GM18517 (cell line): ENCODE measurements around the gene SLC25A21.
"Not testable (repeated sequence)": the region's sequence is repeated elsewhere in the genome, so short reads cannot be mapped to it uniquely, and the experiment has no call there.

Experiments used
- ATAC-seq: cut with Tn5 transposase; IDR thresholded peaks from one replicate; pipeline ENCODE4 v1.9.1; 2021; ENCODE audit warnings: mild to moderate bottlenecking, moderate library complexity; ENCODE audit not compliant: unreplicated experiment

SLC25A21 gene

DNA sequence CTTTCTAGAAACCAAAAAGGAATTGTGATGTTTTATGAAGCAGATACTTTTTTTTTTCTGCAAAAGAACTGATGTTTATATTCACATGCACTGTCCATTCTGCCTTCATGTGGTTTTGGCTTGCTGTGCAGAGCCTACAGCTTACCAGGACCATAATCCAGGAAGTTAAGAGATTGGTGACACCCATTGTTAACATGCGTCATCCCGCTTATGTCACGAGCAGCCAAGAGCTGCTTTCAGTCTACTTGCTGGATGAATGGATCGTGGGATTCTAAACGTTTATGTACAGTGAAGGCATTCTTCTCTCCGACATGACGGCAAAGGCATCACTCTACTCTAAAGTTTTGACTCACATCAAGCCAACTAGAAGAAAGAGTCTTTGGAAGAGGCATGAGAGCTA, 434.1 kb downstream of the SLC25A21 start:
- ATAC-seq = no peak

DNA sequence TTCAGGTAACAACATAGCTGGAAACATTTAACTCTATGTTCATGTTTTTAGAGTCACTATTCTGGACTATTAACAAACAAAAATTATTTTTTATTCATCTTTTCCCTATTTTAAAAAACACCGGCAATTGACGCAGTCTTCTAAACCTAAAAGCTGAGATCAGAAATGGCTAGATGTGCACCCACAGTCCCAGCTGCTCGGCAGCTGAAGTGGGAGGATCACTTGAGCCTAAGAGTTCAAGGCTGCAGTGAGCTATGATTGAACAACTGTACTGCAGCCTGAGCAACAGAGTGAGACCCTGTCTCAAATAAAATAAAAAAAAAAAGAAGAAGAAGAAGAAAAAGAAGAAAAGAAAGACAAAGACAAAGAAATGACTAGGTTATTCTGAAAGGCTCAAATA, 446.3 kb downstream of the SLC25A21 start:
- ATAC-seq = no peak

DNA sequence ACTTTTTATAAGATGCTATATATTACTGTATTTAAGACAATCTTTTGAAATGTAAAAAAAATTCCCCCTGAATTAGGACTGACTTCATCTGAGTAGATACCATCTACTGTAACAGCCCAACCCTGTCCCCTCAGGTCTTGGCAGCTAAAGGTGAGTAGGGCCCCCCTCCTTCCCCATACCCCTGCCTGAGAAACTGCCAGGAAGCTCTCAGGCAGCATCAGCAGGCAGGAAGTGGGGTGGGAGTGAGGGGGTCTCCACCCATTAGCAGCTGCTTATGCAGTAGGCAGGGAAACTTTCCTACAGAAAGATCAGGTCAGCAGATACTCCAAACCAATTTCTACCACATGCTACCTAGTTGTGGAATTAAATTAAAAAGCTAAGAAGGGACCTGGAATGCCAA, 448.2 kb downstream of the SLC25A21 start:
- ATAC-seq = no peak

DNA sequence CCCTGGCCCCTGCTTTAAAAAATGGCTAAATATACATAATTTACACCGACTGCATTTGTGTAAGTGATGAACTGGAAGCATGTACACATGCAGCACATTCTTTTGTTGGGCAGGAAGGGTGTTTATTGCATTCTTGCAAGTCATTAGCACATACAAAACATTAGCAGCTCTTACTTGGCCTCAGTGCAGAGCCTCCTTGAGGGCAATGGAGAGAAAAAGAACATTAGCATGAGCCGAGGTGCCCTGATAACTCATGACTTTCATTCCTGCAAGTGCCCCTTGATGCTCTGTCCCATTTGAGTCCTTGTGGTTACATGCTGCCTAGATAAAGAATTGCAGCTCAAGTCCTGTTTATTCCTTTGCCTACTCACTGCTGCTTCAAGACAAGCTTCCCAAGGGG, 448.9 kb downstream of the SLC25A21 start:
- ATAC-seq = no peak

DNA sequence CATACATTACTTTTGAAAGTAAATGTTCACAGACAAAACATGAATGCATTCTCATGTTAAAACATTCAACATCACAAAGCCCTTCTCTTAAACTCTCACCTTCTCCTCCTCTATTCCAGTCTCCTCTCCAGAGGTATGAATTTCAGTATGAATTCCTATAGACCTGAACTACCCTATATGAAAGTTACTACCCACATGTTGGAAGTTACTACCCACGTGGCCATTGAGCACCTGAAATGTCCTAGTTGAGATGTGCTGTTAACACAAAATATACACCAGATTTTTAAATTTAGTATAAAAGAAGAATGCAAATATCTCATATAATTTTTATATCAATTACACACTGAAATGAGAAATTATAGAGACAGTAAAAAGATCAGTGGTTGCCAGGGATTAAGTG, 450.5 kb downstream of the SLC25A21 start:
- no peak for ATAC-seq

DNA sequence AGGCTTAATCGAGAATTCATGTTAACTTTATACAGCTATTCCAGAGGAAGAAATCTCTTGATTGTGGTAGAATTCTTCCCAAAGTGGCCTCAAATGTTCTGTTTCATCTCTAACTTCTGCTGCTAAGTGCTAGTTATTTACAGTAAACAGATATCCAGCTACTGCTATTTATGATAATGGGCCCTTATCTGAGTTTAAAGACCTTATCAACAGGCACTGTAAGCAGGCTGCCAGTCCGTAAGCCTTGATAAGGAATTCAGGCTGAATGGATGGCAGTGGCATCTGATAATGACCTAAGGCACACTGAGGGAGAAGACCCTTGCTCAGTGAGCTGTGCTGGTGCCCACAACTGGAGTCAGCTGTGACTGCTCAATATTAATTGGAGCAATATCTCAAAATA, 451.7 kb downstream of the SLC25A21 start:
- no peak for ATAC-seq

DNA sequence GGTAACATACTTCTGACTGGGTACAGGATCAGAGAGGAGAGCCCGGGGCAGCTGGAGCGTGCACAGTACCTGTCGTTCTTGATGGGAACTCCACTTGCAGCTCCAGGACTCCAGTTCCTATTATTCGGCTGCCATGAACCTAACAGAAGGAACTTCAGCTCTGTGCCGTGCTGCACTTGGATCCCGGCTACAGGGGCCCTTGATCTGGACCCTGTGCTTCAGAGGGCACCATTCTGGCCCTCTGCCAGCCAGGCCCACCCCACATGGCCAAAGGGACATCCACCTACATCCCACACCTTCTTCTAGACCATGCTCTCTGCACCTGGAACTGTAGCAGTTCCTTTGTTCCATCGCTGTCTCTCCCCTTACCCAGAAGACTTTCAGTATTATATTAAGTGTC, 452.6 kb downstream of the SLC25A21 start:
- ATAC-seq = no peak

DNA sequence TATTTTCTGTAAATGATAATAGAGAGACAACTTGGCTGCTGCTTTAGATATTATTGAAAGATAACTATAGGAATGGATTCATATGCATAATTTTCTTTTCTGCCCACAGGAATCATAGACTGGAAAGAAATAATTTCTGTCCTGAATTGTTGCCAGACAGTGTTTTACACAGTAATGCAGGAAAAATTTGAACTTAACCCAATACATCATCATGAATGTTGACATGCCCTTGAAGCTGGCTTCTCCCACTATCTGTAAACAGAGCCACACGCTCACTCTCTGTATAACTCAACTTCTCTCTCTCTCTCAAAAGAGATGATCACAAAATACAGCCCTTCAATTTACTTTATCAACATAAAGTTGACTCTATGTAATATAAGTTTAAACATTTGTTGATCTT, 454.2 kb downstream of the SLC25A21 start:
- no peak for ATAC-seq

DNA sequence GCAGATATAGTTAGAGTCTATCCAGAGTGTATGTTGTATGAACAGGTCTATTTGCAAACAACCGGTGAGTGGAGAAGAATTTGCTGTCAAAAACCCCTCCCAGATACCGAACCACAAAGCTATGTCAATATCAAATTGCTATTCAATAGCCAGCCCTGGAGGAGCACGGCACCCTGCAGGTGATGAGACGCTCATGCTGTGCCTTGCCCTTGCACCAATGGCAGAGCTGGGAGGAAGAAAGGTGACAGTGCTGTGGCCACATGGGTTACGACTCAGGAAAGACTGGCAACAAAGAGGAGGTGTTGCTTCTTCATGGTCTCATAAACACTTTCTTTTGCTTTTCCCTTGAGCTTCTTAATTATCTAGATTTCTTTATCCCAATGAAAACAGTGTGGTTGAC, 455.0 kb downstream of the SLC25A21 start:
- ATAC-seq = no peak

DNA sequence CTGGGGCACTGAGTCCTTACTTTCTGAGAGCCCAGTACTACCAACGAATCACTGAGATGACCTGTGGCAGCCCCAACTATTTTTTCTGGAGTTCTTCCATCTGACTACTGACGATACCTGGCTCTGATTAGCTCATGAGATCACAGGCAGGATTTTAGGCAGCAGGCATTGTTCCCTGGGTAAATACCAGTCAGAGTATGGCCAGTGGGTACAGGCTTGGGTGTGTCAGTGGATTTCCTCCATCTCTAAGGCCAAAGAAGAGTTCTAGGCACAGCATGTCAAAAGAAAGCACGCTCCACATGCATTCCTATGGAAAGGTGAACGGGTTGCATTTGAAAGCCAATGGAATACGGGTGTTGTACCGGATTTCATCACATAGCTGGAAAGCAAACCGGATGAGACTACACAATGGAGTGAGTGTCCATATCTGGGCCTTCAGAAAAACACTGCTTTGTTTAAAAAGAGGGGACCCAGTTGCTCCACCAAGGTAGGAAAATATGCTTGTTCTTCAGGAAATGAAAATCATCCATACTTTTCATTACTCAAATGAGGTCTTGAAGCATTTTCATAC, 455.7 kb downstream of the SLC25A21 start:
- ATAC-seq = no peak

DNA sequence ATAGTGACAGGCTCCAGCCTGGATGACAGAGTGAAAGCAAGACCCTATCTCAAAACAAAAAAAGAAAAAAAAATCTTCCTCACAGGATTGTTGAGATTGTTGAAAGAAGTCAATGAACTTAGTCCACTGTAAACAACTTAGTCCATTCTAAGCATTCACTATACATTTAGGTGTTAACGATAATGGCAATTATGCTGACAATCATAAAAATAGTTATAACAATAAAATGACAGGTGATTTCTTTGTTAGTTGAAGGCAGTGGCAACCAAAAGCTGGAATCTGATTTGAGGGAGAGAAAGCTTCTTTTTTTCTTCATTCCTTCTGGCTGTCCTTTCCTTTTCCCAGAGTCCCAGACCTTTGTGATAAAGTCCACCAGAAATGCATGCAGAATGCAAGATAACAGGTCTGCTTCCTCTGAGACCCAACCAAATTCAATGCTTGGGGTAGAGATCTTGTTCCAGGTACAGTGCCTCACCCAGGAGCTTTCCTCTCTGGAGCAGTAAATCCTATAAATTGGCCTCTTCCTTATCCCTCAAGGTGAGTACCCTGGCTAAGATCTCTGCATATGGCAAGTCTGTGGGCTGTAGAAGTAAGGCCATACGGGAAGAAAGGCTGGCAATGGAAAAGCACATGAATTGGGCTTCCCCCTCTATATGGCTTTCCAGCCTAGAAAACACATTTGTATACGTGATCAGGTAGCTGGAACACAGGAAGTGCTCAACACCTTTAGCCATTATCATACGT, 458.3 kb downstream of the SLC25A21 start:
- no peak for ATAC-seq

DNA sequence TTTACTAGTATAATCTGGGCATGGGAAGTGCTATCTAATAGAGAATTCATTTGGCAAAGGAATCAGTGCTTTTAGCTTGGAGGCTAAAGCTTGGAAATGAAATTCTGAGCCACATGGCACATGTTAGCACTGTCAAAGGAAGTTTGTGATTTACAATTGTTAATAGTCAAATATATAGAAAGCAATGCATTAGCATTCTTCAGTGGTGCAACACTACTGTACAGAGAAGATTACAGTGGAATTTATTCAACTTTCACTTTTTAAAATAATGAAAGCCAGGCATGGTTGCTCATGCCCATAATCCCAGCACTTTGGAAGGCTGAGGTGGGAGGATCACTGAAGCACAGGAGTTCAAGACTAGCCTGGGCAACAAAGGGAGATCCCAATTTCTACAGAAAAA, 464.8 kb downstream of the SLC25A21 start:
- ATAC-seq = no peak

DNA sequence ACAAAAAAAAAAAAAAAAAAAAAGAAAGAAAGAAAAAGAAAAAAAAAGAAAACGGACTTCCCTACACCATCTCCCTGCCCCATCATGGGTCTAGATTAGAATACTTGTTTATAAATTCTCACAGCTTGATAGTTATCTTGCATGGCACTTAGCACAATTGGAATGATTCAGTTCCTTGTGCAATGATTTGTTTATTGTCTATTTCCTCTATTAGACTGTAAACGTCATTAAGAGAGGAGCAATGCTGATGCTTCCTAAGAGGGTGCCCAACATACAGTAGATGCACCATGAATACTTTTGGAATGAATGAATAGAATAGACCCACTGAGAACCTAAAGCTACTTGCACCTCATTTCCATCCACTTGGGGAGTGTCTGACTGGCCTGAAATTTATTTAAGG, 469.9 kb downstream of the SLC25A21 start:
- no peak for ATAC-seq

DNA sequence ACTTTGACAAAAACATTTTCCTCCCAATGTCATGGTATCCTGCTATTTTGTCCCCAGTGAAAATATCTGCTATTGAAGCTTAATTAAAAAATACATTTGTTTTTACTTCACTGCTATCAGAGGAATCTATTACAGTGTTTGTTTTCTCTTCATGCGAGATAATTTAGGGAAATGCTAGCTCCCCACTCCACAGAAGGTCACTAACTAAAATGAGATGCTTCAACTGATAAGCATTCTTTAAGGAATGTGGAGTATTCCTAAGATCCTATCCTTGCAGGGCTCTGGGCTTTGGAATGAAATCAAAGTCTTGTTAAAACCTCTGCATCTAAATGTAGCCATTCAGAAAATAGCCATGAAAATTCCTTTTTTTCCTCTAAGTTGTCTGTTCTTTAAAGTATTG, 471.3 kb downstream of the SLC25A21 start:
- no peak for ATAC-seq

DNA sequence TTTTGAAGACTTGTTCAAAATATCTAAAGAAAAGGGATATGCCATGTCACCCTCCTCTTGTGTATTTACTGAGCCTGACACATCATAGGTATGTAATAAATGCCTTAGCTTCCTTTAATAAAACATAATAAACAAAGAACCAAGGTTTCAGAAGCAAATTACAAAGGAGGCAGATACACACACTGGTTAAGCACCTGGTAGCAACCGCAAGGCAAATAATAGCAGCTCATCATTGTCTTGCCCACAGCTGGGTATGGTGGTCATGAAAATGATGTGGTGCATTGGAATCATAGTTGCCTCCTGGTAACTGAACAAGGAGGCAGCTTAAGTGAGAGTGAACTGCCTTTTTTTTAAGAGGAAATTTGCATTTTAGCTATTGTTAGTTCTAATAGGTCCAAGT, 471.8 kb downstream of the SLC25A21 start:
- ATAC-seq = no peak

DNA sequence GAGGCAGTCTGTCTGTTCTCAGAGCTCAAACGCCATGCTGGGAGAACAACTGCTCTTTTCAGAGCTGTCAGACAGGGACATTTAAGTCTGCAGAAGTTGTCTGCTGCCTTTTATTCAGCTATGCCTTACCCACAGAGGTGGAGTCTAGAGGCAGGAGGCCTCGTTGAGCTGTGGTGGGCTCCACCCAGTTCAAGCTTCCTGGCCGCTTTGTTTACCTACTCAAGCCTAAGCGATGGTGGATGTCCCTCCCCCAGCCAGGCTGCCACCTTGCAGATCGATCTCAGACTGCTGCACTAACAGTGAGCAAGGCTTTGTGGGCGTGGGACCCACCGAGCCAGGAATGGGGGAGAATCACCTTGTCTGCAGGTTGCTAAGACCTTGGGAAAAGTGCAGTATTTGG, 473.0 kb downstream of the SLC25A21 start:
- ATAC-seq = not testable (repeated sequence)

DNA sequence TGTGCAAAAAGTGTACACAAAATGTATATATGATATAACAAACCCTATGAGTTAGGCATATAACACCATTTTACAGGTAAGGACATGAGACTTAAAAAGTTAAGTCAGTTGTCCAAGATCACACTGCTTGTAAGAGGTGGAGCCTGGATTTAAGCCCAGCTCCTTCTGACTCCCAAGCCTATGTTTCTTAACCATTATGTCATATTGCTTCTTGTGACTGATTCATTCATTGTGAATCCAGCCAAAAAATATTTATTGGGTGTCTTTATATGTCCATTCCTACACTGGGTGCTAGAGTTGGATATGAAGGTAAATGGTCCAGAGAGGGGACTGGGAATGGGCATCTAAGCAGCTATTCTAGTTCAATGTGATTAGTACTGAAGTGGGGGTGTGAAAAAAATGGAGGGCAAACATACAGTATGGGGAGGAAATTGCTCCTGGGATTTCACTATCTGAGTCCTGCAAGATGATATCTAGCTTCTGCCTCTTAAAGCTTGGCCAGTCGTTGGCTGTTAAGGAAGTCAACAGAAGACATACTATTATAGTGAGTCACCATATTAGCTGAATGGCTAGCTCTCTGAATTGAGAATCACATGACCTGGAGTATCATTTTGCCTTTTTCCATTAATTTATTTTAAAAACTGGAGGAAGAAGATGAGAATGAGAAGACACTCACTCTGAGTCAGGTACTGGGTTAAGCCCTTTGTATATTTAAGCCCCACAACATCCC, 481.9 kb downstream of the SLC25A21 start:
- no peak for ATAC-seq

DNA sequence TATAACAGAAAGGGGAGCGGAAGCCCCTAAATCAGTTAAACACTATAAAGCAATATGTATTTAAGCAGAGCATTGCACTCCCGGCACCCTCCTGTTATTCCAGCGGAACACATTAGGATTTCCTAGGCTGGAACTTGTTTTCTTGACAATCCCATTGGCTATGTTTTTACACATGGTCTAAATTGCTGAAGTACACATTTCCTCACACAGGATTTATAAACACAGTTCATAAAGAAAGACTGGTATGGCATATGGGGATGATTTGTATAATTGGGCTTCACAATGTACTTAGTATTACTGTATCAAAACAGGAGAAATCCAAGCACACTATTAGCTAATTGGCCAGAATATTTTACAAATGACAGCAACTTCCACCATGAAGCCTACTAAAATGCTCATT, 487.5 kb downstream of the SLC25A21 start:
- ATAC-seq = no peak

DNA sequence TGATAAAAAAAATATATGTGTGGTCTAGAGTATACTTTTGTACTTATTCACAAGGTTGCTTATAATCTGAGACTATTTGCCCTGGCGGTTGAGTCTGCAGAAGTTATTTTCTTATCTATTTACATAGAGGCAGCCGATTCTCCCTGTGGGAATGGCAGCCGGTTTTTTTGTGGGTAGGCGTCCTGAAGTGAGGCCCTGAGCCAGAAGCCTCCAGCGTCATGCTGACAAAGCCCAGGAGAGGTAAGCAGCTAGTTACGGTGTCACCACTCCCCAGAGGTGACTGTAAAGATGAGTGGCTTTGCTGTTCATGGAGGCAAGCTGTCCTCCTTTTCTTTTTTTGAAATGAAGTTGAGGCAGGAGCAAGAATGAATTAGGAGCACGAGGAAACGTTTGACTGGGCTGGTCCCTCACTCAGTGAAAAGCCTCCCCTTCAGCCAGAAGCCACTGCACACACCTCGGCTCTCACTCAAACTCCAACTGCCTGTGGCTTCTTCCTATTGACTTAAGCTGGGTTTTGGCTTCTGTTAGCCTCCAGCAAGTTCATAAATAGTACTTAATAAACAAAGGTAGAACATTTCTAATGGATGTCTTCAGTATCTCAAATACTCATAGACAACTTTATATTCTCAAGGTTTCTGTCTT, 489.2 kb downstream of the SLC25A21 start:
- no peak for ATAC-seq

DNA sequence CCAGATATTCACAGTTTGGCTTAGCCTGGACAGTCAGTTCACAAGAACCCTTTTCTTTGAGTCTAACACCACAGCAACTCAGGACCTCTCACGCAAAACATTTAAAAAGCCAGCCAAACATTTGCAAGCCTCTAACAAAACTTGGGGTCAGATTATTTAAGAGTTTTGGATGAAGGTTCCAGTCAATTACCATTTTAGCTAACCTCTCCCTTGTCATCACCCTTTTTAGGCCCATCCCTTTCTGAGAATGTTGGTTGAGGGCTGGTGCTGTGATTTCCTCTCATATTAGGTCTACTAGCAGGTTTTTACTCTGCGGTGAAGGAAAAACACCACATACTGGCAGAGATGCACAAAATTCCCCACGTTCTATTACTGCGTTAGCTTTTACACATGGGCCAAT, 490.1 kb downstream of the SLC25A21 start:
- ATAC-seq = no peak

DNA sequence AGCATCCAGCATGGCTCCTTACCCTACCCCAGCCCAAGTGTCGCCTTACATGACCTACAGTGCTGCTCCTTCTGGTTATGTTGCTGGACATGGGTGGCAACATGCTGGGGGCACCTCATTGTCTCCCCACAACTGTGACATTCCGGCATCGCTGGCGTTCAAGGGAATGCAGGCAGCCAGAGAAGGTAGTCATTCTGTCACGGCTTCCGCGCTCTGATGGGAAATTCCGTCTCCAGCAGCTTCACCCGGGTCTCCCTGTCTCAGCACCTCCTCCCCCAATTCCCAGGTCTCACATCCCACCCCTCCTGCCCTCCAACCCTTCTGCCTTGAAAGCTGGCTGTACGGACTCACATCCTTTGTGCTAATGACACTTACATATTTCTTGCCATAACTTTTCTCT, 496.2 kb downstream of the SLC25A21 start:
- ATAC-seq = no peak

DNA sequence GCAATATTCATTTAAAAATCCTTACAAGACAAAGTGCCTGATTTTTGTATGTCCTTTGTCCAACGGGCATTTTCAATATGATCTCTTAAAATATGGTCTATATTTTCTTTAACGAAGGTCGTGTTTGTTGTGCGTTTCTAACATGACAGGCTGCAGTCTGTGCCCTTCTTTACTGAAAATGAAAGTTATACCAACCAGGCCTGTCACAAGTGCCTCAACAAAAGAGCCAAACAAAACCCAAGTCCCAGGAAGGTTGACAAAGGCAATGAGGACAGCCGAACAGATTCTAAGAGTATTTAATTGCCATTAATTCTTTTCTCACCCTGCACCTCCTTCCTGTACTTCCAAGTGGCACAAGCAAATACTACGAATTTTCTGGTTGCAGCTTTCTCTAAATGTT, 496.8 kb downstream of the SLC25A21 start:
- no peak for ATAC-seq
